Measurements from ENCODE around the gene AP4M1.

DNA sequence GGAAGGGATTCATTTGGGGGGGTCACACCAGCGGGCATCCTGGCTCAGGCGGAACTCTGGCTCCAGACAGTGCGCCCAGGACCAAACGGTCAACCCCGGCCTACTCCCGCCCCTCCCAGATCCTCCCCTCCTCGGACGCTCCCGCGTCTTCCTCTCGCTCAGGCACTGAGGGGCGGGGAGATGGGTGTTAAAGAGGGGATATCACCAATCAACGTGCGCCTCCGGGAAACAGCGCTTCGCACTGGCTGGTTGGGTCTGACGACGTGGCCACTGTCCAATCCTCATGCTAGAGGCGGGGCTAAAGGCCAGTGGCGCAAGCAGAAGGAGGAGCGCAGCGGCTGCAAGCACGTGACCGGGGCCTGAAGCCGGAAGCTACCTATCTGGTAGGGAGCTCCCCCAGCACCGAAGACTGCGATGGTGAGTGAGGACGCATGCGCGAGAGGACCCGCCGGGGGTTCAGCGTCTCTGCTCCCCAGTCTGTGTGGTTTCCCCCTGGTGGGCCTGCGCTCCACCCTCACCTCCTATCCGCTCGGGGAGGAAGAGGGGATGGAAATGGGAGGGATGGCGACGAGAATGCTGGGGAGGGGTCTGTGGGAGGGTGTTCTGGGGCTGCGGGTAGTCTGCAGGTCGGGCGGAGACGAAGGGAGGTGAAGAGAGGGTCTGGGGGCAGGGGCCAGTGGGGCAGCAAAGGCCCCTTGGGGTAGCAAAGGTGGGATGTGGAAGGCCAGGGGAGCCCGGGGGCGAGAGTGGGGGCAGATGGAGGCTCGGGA is 47.3 kb downstream of the AP4M1 start, which contains the start of gene LAMTOR4:
- TF ChIP-seq ZNF239 (tag by site-specific recombination; IDR thresholded peaks at IDR 0.05) = no peak
- TF ChIP-seq ZBTB1 (tag by site-specific recombination; IDR thresholded peaks at IDR 0.05) = no peak
- TF ChIP-seq CTCF (tag by site-specific recombination; IDR thresholded peaks at IDR 0.05) = no peak; the same call in 1 of the 2 replicates
- TF ChIP-seq ZNF140 (tag by site-specific recombination; IDR thresholded peaks at IDR 0.05) = no peak
- no peak for TF ChIP-seq MYNN (tag by site-specific recombination; IDR thresholded peaks at IDR 0.05; ENCODE audit: borderline replicate concordance)
- TF ChIP-seq, protein P1, sequence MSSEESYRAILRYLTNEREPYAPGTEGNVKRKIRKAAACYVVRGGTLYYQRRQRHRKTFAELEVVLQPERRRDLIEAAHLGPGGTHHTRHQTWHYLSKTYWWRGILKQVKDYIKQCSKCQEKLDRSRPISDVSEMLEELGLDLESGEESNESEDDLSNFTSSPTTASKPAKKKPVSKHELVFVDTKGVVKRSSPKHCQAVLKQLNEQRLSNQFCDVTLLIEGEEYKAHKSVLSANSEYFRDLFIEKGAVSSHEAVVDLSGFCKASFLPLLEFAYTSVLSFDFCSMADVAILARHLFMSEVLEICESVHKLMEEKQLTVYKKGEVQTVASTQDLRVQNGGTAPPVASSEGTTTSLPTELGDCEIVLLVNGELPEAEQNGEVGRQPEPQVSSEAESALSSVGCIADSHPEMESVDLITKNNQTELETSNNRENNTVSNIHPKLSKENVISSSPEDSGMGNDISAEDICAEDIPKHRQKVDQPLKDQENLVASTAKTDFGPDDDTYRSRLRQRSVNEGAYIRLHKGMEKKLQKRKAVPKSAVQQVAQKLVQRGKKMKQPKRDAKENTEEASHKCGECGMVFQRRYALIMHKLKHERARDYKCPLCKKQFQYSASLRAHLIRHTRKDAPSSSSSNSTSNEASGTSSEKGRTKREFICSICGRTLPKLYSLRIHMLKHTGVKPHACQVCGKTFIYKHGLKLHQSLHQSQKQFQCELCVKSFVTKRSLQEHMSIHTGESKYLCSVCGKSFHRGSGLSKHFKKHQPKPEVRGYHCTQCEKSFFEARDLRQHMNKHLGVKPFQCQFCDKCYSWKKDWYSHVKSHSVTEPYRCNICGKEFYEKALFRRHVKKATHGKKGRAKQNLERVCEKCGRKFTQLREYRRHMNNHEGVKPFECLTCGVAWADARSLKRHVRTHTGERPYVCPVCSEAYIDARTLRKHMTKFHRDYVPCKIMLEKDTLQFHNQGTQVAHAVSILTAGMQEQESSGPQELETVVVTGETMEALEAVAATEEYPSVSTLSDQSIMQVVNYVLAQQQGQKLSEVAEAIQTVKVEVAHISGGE (tag by site-specific recombination; conservative IDR thresholded peaks at IDR 0.05; ENCODE audit: low read depth) = peak; percentile 79
- 0 out of 2 replicates have a peak, but pooled peaks have one; percentile 11 for TF ChIP-seq ZNF518A (tag by site-specific recombination; conservative IDR thresholded peaks at IDR 0.05; ENCODE audit: low read depth)
- TF ChIP-seq ZNF121 (tag by site-specific recombination; IDR thresholded peaks at IDR 0.05) = no peak; the same call in 1 of the 2 replicates
- TF ChIP-seq, protein P2, sequence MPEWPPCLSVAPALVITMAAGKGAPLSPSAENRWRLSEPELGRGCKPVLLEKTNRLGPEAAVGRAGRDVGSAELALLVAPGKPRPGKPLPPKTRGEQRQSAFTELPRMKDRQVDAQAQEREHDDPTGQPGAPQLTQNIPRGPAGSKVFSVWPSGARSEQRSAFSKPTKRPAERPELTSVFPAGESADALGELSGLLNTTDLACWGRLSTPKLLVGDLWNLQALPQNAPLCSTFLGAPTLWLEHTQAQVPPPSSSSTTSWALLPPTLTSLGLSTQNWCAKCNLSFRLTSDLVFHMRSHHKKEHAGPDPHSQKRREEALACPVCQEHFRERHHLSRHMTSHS (tag by site-specific recombination; IDR thresholded peaks at IDR 0.05) = no peak
- no peak for TF ChIP-seq YY1 (tag by site-specific recombination; IDR thresholded peaks at IDR 0.05)
- no peak for TF ChIP-seq REPIN1 (tag by site-specific recombination; IDR thresholded peaks at IDR 0.05; ENCODE audit: low read depth)
- TF ChIP-seq ZBTB20 (tag by site-specific recombination; IDR thresholded peaks at IDR 0.05) = peak; percentile 52
- 0 out of 2 replicates have a peak, but pooled peaks have one; percentile 68 for TF ChIP-seq ZBTB7A (tag by site-specific recombination; IDR thresholded peaks at IDR 0.05; ENCODE audit: low read depth)
- no peak for TF ChIP-seq ZNF146 (tag by site-specific recombination; IDR thresholded peaks at IDR 0.05)
